HG02763 (cell line): ENCODE data around the gene ETAA1.
A peak's percentile ranks its signal among the peaks of the same experiment; 100 is the strongest.

Source experiments
- ATAC-seq: cut with Tn5 transposase; IDR thresholded peaks from one replicate; pipeline ENCODE4 v1.9.1; 2021; ENCODE audit warnings: mild to moderate bottlenecking, moderate library complexity; ENCODE audit not compliant: unreplicated experiment

Gene ETAA1

DNA sequence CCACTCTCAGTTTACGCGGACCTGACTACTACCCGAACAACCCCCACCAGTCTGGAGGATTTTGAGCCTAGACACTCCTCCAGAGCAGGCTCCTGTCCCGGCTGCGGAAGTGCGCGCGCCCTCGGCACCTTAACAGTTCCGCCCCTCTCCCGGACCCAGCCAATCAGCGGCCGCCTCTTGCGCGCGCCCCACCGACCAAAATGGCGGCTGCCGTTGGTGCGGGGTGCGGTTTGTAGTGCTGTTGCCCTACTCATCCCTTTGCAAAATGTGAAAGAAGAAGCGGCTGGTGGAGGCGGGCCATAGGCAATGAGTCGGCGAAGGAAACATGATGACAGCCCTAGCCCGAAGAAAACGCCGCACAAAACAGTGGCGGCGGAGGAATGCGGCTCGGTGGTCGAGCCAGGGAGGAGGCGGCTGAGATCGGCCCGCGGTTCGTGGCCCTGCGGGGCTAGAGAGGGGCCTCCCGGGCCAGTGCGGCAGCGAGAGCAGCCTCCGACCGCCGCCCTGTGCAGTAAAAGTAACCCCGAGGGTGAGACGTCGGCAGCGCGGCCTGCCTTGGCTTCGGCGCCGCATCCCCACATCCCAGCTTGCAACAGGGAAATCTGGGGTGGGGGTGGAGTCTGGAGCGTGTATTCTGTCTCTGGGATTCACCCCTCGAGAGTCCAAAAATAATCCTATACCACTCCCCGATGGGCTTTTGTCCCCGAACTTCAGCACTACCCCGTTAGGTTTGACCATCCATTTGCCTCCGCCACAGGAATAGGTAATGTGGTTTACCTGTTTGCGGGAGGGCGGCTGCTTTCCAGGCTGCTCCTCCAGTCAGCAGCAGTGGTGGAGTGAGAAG is at the start of gene ETAA1:
ETAA1 (plus strand) TSS at position 191 of the 844 bp plus-strand sequence; CDS start at position 307, 116 bp downstream.
- ATAC-seq = peak; percentile 100

DNA sequence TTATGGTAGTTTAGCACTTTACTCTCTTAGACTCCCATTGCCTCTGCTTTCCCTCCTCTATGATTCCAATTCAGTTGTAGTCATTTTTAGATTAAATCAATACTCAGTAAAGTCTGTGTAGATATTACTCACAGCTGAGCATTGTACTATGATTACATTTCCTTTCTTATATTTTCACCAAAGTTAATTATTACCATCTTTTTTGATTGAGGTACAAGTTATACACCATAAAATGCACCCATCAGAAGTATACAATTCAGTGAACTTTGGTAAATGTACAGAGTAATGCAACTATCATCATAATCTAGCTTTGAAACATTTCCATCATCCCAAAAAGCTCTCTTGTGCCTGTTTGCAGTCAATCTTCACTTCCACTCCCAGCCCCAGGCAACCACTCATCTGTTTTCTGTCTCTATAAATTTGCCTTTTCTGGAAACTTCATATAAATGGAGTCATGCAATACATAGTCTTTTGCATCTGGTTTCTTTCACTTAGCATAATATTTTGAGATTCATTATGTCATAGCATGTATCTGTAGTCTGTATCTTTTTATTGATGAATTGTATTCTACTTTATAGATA is 30.2 kb upstream of the ETAA1 start:
- no peak for ATAC-seq

DNA sequence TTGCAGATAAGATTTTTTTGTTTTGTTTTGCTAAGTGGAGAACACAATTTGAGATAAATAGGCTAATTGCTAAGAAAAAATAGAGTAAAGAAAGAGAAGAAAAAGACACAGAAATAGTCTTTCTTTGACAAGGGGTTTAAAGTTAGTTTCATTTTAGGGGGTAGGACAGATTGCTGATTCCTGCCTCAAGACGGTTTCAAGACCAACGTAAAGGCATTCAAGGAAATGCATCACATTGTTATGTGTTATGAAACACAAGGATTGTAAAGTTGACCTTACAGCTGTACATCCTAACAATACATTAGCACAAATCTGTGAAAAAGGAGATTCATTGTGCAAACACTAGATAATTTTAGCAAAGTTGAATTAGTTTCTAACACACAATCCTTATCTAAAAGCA is 22.7 kb upstream of the ETAA1 start:
- no peak for ATAC-seq

DNA sequence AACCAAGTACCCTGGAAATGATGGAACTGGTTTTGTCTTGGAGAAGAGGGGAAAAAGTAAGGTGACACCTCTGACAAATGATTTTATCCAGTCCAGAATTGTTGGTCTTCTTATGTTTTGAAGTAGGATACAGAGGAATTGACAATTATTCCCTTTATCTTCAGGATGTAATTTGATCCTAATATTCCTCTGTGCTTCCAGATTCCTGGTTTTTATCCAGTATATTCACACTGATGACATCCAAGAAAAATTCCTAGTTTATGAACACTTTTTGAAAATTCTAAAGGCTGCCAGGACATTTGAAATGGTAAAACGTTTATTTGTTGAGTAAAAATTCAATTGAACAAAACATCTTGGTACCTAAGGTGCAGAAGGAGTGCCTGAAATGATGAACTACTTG is 22.2 kb upstream of the ETAA1 start:
- ATAC-seq = no peak

DNA sequence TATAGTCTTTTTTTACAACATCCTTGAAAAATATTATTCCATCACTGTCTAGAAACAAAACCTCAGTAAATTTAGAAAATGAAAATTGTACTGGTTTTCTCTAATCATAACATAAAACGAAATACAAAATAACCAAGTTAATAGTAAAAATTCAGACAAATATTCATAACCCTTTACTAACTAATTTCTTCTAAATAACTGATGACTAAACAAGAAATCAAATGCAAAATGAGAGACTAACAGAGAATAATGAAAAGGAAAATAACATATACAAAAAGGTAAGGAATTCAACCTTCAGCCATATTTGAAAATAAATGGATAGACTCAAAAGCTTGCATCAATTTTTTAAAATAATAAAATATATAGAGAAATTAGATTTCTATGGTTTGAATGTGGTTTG is 18.6 kb upstream of the ETAA1 start:
- ATAC-seq = no peak

DNA sequence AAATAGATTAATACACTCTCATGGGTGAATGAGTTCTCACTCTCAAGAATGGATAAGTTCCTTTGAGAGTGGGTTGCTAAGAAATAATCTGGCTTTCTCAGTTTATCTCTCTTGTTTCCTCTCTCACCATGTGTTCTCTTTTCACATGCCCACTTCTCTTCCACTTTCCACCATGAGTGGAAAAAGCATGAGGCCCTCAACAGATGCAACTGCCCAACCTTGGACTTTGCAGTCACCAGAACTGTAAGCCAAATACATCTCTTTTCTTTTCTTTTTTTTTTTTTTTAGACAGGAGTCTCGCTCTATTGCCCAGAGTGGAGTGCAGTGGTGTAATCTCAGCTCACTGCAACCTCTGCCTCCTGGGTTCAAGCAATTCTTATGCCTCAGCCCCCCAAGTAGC is 18.1 kb upstream of the ETAA1 start:
- ATAC-seq = no peak

DNA sequence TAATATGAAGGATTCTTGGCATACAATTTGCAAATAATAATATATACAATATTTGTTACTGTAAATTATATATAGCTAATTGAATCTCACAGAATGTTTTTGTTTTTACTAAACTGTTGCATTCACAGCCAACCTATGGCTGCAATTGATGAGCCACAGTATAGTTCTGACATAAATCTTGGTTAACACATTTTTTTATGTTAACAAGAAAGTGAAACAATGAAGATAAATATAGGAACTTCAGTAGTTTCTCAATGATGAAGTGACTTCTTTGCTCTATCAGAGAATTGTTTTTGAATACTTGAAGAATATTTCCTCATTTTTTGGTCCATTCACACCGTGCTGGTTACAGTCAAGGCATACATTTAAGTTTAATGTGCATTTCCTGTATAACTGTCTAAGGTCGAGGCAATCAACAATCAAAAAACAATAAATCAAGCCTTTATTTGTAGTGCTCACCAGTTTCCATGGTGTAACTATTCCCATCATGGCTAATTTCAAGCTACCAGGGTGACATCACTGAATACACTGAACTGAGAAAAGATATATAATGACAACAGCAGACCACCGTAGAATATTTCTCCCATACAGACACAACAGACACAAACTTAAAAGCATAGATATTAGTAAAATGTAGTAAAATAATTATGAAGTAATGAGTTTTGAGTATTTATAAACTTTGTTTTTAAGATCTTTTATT is 12.9 kb upstream of the ETAA1 start:
- no peak for ATAC-seq

DNA sequence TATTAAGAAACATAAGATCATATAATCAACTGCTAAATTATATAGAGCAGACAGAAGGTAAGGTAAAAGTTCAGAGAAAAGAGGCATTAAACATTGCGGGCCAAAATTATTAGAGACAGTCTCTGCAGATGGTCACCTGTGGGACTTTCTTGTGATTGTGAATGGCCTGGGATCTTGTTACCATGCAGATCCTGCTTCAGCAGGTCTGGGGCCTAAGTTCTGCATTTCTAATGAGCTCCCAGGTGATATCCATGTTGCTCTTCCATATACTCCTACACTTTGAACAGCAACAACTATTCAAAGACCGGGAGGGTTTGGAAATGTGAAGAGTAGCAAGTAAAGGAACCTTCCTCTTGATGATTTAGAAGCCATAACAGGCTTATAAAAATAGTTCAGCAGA is 8.5 kb upstream of the ETAA1 start:
- ATAC-seq = no peak

DNA sequence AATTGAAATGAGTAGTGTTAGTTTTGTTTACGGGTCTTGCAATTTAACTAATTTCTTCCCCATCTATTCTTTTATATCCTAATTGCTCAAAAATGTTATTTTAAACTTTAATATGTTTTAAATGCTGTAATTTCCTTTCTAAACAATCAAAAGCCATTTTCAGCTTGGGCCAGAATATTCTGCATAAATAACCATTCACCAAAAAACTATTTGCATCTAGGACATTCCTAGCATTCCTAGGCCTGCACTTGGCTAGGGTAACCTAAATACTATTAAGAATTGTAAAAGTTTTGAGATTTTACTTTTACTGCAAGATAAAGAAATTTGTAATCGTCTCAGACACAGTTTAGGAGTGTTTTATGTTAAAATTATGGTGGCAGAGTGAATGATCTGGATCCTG is 7.8 kb upstream of the ETAA1 start:
- no peak for ATAC-seq

DNA sequence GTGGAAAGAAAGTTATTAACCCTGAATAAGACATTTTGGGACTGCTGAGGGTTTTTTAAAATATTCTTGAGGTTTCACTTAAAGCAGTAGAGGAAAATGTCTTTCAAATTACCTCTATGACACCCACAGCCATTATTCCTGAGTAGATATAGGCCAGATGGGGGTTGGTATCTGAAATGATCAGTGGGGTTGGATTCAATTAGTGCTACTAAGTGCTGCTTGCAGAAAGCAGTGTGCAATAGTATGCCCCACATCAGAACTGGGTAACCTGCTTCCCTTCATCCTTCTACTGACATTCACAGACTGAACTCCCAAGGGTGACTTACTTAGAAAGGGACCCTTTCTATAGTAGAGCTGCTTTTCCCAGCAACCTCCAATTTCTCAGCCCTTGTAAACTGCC is 7.3 kb upstream of the ETAA1 start:
- no peak for ATAC-seq

DNA sequence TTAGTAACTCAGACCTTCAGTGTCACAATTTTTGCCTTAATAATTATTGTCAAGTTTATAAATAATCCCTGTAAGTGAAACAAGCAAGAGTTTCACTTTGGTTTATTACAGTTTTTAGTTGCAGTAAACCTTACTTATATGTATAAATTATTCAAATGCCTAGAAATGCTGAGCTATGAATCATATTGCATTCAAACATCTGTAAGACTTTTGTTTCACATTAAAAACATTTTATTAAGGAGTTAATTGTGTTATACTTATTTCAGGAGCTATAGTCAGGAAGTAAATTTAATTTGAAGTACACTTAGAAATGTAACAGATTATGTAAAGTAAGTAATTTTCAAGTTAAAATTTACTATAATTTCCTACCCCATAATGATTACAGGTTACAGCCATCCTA is 3.9 kb upstream of the ETAA1 start:
- no peak for ATAC-seq

DNA sequence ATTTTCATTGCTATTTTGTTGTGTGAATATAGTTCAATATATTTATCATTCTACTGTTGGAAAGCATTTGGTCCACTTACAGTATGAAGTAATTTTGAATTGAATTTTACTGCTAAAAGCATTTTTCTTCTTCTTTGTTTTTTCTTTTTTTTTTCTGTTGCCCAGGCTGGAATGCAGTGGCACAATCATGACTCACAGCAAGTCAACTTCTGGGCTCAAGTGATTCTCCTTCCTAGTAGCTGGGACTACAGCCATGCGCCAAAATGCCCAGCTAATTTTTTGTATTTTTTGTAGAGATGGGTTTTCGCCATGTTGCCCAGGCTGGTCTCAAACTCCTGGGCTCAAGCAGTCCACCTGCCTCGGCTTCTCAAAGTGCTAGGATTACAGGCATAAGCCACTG is 2.4 kb upstream of the ETAA1 start:
- ATAC-seq = no peak

DNA sequence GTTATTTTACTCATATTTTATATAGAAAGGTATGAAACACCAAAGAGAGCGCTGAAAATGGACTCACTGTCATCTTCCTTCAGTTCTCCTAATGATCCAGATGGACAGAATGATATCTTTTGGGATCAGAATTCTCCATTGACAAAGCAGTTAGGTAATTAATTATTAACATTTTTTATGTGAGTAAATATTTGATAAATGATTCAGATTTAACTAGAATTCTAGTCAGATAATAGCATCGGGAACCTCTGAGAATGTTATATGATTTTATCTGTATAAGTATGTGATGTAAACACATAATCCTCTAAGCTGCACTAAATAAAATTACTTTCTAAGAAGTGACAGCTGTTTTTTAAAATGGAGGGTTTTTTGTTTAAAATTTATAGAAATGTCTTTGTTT is 2.0 kb downstream of the ETAA1 start:
- no peak for ATAC-seq

DNA sequence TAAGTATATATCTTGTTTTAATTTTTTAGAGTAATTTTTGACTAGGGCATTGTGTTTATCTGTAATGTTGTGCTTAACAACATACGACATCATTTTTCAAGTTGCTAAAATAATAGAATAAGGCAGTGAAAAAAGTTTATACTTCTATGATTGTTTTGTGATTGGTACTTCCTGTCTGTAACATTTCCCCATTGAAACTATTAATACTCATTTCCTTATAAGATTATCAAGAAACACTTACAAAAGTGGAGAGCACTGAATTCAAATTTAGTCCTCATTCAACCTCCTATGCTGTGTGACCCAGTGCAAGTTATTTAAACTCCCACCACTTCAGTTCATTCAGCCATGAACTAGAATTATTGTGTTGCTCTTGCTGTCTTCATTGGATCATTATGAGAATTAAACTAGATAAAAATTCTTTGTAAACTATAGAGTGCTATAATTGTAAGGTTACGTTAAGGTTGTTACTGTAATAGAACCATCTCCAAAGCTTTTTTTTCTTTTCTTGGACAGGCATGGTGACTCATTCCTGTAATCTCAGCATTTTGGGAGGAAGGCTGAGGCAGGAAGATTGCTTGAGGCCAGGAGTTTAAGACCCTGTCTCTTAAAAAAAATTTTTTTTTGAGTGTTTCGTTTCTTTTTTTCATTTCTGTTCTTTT is 2.8 kb downstream of the ETAA1 start:
- no peak for ATAC-seq

DNA sequence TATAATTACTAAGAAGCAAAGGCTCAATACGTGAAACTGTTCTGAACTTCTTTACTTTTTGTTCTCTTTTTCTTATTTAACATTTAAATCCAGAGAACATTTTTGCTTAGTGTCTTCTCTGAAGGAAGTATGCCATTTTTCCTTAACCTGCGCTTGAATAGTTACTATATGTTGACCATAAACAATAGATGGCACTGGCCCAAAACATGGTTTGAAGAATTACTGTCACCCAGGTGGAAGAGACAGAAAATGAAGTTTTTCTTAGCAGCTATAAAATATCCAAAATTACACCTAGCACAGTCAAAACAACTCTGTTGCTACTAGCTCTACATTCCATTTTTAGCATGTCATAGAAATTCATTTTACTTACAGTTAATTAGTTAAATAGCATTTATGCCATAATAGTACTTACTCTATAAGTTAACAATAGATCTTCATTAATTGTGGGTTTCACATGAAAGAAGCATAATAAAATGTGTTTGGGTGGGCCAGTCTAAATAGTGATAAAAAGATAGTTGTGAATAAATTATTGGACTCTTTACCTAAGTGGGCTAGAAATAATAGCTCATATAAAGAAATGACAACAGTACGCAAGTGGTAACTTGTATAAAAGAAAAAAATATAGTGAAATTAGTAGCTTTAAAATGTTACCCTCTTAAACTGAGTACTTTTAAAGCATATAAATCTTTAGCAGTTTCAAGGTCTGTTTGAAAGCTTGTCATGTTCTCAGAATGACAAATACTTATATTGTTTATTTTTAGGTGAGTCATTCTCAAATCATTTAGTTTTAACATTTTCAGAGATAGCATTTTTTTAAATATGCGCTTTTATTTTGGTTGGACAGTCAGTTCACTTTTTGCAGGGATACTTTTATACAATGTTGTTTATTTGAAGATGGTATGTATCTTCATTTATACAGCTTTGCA is 3.7 kb downstream of the ETAA1 start:
- no peak for ATAC-seq

DNA sequence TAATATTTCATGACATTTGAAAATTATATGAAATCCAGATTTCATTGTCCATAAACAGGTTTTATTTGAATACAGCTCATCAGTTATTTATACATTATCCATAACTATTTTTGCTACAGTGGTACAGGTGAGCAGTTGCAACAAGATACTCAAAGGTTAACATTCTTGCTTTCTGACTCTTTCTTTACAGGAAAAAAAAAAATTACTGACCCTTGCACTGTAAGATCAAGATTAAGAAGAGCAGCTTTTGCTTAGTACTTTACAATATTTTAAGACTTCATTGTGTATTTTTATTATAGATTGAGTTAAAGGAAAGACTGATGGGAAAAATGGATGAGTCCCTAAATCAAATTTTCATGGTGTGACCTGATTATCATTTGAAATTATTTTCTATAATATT is 11.2 kb downstream of the ETAA1 start:
- no peak for ATAC-seq

DNA sequence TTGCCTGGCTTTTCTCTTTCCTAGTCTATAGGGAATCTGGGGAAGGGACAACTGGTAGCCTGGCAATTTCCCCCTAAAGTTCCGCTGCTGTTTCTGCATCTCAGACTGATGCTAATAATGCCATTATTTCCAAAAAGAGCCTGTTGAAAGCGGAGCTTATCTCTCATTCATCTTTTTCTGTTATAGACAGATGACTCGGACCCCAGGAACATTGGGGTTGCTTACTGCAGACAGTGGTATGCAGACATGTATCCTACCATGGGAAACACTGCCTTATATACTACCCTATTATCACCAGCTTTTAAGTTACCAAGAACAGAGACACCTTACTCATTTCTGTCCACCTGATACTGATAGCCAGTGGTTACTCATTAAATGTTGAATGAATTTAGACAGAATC is 15.3 kb downstream of the ETAA1 start:
- no peak for ATAC-seq

DNA sequence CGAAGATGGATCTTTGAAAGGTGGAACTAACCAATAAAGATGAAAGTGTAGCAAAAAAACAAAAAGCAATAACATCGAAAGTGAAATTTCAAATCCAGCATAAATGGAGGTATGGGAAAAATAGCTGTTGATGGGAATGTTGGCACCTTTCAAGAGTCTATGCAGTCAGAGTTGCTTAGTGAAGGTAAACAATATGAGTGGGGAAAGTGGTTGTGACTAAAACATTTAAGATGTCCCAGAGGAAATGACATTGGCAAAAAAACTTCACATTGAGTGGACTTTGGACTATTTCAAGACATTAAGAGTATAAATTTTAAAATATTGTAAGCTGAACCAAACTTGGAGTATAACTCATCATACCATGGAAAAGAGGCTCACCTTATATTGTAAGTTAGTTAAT is 17.7 kb downstream of the ETAA1 start:
- no peak for ATAC-seq

DNA sequence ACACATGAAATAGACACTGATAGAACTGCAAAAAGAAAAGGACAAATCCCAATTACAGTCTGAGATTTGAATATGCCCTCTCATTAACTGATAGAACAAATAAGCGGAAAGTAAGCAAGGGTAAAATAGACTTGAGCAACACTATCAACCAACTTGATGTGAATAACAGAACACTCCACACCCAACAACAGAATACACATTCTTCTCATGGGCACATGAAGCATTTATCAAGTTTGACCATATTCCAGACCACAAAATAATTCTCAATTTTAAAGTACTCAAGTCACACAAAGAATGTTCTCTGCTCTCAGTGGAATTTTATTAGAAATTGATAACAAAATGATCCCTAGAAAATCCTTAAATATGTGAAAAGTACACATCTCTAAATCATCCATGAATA is 19.0 kb downstream of the ETAA1 start:
- no peak for ATAC-seq

DNA sequence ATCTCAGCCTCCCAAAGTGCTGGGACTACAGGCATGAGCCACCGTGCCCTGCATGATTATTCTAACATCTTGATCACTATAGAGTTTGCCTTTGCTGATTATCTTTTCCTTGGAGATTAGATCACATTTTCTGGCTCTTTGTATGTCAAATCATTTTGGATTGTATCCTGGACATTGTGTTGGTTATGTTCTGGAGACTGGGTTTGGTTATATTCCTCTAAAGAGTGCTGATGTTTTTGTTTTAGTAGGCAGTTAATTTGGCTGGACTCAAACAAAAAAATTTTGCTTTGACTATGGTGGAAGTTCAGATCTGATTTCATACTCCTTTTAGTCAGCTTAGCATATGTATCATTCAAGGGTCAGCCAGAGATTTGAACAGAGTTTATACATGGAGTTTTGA is 26.4 kb downstream of the ETAA1 start:
- no peak for ATAC-seq

DNA sequence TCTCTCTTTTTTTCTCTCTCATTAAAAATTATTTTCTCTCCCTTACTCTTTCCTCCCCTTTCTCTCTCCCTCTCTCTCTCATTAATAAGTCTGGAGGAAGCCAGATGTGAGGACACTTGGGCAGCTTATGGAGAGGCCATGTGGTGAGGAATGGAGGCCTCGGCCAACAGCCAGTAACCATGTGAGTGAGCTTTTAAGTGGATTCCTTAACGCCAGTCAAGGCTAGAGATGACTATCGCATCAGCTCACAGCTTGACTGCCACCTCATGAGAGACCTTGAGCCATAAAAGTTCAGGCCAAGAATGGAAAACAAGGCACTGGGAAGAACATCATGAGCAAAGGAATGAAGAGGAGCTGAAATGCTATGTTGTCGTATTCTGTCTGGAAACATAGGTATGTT is 39.1 kb downstream of the ETAA1 start:
- ATAC-seq = no peak
